PC-3 (cell line): ENCODE results near the gene CLNK. TPM values are rescaled to one million over a fixed set of nuclear protein-coding genes. Genes with fewer than 3 reads are reported as not detected.

Experiments
- ATAC-seq: fragments of 200-7000 bp; cut with Tn5 transposase; 2 replicates; pipeline ENCODE4 v1.9.1; 2020; ENCODE audit warnings: mild to moderate bottlenecking, moderate library complexity
- BruUV-seq: library from RNA; stranded (reverse); fragments of 400-500 nt; replicated peaks from 2 replicates; lab custom pipeline; 2021; lab: Mats Ljungman, UMichigan
- CTCF ChIA-PET: fragments of 300-600 bp; sonication (Branson Sonifier 250); formaldehyde crosslinking; loops from one replicate; lab custom pipeline; 2022; ENCODE audit warnings: antibody characterized with exemption; lab: Charles Lee
- POLR2A ChIA-PET: fragments of 300-600 bp; sonication (Branson Sonifier 250); formaldehyde crosslinking; loops from one replicate; lab custom pipeline; 2022; ENCODE audit warnings: antibody characterized with exemption; ENCODE audit not compliant: unreplicated experiment; lab: Charles Lee
- DNase-seq: peaks from one replicate; pipeline ENCODE4 v3.0.0-alpha.2; 2015
- H2AFZ ChIP-seq: fragments of 300-600 bp; sonication (generic); 2 replicates; pipeline ENCODE4 v1.6.0; 2016; ENCODE audit warnings: antibody characterized with exemption, low read length
- H3F3A ChIP-seq: fragments of 300-600 bp; sonication (generic); one replicate; pipeline ENCODE4 v1.6.0; 2017; ENCODE audit warnings: antibody characterized with exemption, low read length, control low read depth, mild to moderate bottlenecking; ENCODE audit not compliant: unreplicated experiment
- H3K27ac ChIP-seq: fragments of 300-600 bp; sonication (generic); 2 replicates; pipeline ENCODE4 v1.5.1; 2016; ENCODE audit warnings: mild to moderate bottlenecking, low read length
- H3K27me3 ChIP-seq: fragments of 300-600 bp; sonication (generic); 2 replicates; pipeline ENCODE4 v1.6.1; 2016; ENCODE audit warnings: low read length, mixed read lengths
- H3K36me3 ChIP-seq: fragments of 300-600 bp; sonication (generic); 2 replicates; pipeline ENCODE4 v1.6.1; 2016; ENCODE audit warnings: low read depth, mixed run types, low read length, mixed read lengths
- H3K4me1 ChIP-seq: fragments of 300-600 bp; sonication (generic); 2 replicates; pipeline ENCODE4 v1.5.1; 2016; ENCODE audit warnings: low read length; ENCODE audit not compliant: insufficient read depth
- H3K4me2 ChIP-seq: fragments of 300-600 bp; sonication (generic); 2 replicates; pipeline ENCODE4 v1.6.0; 2016; ENCODE audit warnings: low read length
- H3K4me3 ChIP-seq: fragments of 300-600 bp; sonication (generic); 2 replicates; pipeline ENCODE4 v1.5.1; 2016; ENCODE audit warnings: mild to moderate bottlenecking, low read length, mixed read lengths
- H3K79me2 ChIP-seq: fragments of 300-600 bp; sonication (generic); 2 replicates; pipeline ENCODE4 v1.6.1; 2017; ENCODE audit warnings: low read length, mixed read lengths
- H3K9ac ChIP-seq: fragments of 300-600 bp; sonication (generic); 2 replicates; pipeline ENCODE4 v1.6.0; 2016; ENCODE audit warnings: mild to moderate bottlenecking, low read length
- H3K9me2 ChIP-seq: fragments of 300-600 bp; sonication (generic); replicated peaks from 2 replicates; pipeline ENCODE4 v1.6.1; 2016; ENCODE audit warnings: mixed run types, low read length, mixed read lengths
- H3K9me3 ChIP-seq: fragments of 300-600 bp; sonication (generic); 2 replicates; pipeline ENCODE4 v1.6.1; 2016; ENCODE audit warnings: low read length, mixed read lengths
- H4K20me1 ChIP-seq: fragments of 300-600 bp; sonication (generic); 2 replicates; pipeline ENCODE4 v1.6.1; 2016; ENCODE audit warnings: low read length, mixed read lengths
- EZH2 ChIP-seq: fragments of 300-600 bp; sonication (generic); IDR thresholded peaks from one replicate; pipeline ENCODE4 v1.6.1; 2017; ENCODE audit warnings: antibody characterized with exemption, mild to moderate bottlenecking, low read length; ENCODE audit not compliant: unreplicated experiment
- EZH2phosphoT487 ChIP-seq: fragments of 300-600 bp; sonication (generic); IDR thresholded peaks from 2 replicates; pipeline ENCODE4 v1.6.1; 2018; ENCODE audit warnings: mild to moderate bottlenecking, antibody characterized with exemption, low read length, borderline replicate concordance
- intact Hi-C: fragments of 100-400 bp; cut with micrococcal nuclease; formaldehyde crosslinking; loops from 2 replicates; pipeline ENCODE4 v1.9.0; 2023
- total RNA-seq: library from RNA; depleted of rRNA; stranded (reverse); fragments of >200 nt; gene quantifications from 2 replicates; pipeline ENCODE4 v1.2.3, GENCODE V29; 2014
- TF ChIP-seq, protein P1 (sequence below): fragments of 300-600 bp; sonication (generic); conservative IDR thresholded peaks from 2 replicates; pipeline ENCODE4 v1.5.1; 2017; ENCODE audit warnings: antibody characterized with exemption, low read depth, mild to moderate bottlenecking, low read length

The CLNK gene
- total RNA-seq, 1 experiment from 2014 or later = not detected

DNA sequence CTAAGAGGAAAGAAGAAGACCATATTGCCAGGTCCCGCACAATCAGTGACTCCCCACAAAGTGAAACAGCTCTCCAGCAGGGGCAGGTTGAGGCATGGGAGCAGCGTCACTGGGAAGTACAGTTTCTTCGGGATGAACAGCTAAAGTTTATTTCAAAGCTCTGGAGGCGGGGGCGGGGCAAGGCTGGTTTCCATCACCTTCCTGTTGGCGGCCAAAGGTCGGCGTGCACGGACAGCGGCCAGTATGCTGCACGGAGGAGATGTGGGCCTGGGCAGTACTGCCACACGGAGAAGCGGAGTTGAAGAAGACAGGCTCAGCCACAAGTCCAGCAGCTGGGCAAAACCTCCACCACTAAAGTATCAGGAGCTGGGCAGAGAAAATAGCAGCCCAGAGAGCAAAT is 226.4 kb downstream of the CLNK start:
- no peaks in the 10 kb centered on the region for H3K27me3 ChIP-seq
- no peak overlapping the region for H3K4me2 ChIP-seq
- no peak overlapping the region for H2AFZ ChIP-seq
- ATAC-seq = no peak
- BruUV-seq = no TSS peak
- no peak overlapping the region for H3K9ac ChIP-seq
- H3K27ac ChIP-seq = no peak overlapping the region
- H3K9me3 ChIP-seq = no peaks in the 10 kb centered on the region
- DNase-seq = no peak
- no peaks in the 10 kb centered on the region for H4K20me1 ChIP-seq
- H3K36me3 ChIP-seq = no peaks in the 10 kb centered on the region; the same call in 1 of the 2 replicates
- peaks cover 25% of the 10 kb centered on the region for H3K79me2 ChIP-seq
- intact Hi-C loops = no loop called here
- H3K9me2 ChIP-seq = no peaks in the 10 kb centered on the region
- H3K4me3 ChIP-seq = no peak overlapping the region
- ChIA-PET POLR2A (no interaction called here), CTCF (interaction anchor here (0.6 kb wide), 1 partner anchor 11 kb away, joined by 3 read pairs; no protein-coding TSS in a partner anchor)
- H3F3A ChIP-seq = no peaks in the 10 kb centered on the region
- H3K4me1 ChIP-seq = peaks cover 9% of the 10 kb centered on the region; the same call in 1 of the 2 replicates
- TF ChIP-seq, protein P1, sequence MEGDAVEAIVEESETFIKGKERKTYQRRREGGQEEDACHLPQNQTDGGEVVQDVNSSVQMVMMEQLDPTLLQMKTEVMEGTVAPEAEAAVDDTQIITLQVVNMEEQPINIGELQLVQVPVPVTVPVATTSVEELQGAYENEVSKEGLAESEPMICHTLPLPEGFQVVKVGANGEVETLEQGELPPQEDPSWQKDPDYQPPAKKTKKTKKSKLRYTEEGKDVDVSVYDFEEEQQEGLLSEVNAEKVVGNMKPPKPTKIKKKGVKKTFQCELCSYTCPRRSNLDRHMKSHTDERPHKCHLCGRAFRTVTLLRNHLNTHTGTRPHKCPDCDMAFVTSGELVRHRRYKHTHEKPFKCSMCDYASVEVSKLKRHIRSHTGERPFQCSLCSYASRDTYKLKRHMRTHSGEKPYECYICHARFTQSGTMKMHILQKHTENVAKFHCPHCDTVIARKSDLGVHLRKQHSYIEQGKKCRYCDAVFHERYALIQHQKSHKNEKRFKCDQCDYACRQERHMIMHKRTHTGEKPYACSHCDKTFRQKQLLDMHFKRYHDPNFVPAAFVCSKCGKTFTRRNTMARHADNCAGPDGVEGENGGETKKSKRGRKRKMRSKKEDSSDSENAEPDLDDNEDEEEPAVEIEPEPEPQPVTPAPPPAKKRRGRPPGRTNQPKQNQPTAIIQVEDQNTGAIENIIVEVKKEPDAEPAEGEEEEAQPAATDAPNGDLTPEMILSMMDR = no peak
- TF ChIP-seq EZH2 (no peak), EZH2phosphoT487 (no peak)

DNA sequence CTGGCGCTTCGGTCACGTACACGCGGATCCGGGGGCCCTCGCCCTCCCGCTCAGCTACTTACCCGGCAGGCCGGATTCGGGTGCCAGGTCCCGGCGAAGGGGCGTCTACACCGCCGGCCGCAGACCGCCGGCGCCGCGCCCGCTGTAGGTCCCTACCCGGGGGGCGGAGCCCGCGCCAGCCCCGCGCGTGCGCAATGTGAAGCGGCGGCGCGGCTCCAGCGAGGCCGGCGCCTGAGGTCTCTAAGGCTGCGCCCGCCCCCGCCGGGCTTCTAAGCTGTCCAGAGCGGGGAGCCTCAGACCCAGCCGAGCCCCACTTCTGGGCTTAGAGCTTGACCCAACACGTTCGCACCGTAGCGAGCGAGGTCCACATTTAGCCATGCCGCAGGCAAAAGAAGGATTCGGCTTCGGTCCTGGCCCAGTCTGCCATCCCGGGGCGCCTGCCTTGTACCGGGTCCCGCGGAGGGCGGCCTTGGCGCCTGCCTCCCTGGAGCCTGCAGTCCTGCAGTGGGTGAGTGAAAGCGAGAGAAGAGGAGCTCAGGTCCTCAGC is 227.2 kb downstream of the CLNK start, which contains the start of gene ZNF518B:
ZNF518B (minus strand) TSS at position 172 of the 547 bp plus-strand sequence. CDS start 11,098 bp downstream, outside the sequence.
- DNase-seq (peak; percentile 70), ATAC-seq (peak; percentile 94)
- peaks cover 30% of the 10 kb centered on the region for H3K79me2 ChIP-seq
- no peaks in the 10 kb centered on the region for H3F3A ChIP-seq
- ChIA-PET CTCF (interaction anchor here (0.6 kb wide), 1 partner anchor 379 kb away, joined by 6 read pairs; no protein-coding TSS in a partner anchor), POLR2A (no interaction called here)
- peak within 1 kb of the TSS; percentile 76 for H3K9ac ChIP-seq
- 0 out of 2 replicates have a peak within 1 kb of the TSS, but pooled peaks have one; percentile 9 for H3K27ac ChIP-seq
- H3K4me1 ChIP-seq = peaks cover 9% of the 10 kb centered on the region; the same call in 1 of the 2 replicates
- H3K4me3 ChIP-seq = peak within 1 kb of the TSS; percentile 88
- H4K20me1 ChIP-seq = no peaks in the 10 kb centered on the region
- no peaks in the 10 kb centered on the region for H3K9me2 ChIP-seq
- no peaks in the 10 kb centered on the region for H3K27me3 ChIP-seq
- H3K4me2 ChIP-seq = peak within 1 kb of the TSS; percentile 98
- TF ChIP-seq, protein P1 = no peak
- no peak for TF ChIP-seq EZH2phosphoT487
- TF ChIP-seq EZH2 = no peak
- intact Hi-C loops = no loop called here
- H2AFZ ChIP-seq = peak within 1 kb of the TSS; percentile 99
- no TSS peak for BruUV-seq
- H3K9me3 ChIP-seq = no peaks in the 10 kb centered on the region
- H3K36me3 ChIP-seq = peaks cover 4% of the 10 kb centered on the region; the same call in 1 of the 2 replicates
